OCI-LY7 (cell line): ENCODE results near the gene PRRX2. TPM values are rescaled to one million over a fixed set of nuclear protein-coding genes. Genes with fewer than 3 reads are reported as not detected.

Experiments
- BruUV-seq: library from RNA; stranded (reverse); fragments of 400-500 nt; replicated peaks from 2 replicates; lab custom pipeline; 2021; lab: Mats Ljungman, UMichigan
- CTCF ChIA-PET: fragments of 300-600 bp; sonication (Branson Sonifier 250); formaldehyde crosslinking; loops from one replicate; lab custom pipeline; 2022; ENCODE audit warnings: antibody characterized with exemption; ENCODE audit not compliant: unreplicated experiment; lab: Charles Lee
- POLR2A ChIA-PET: fragments of 300-600 bp; sonication (Branson Sonifier 250); formaldehyde crosslinking; loops from one replicate; lab custom pipeline; 2022; ENCODE audit warnings: antibody characterized with exemption; lab: Charles Lee
- DNase-seq: peaks from one replicate; pipeline ENCODE4 v3.0.0-alpha.2; 2015; ENCODE audit warnings: low spot score
- H2AFZ ChIP-seq: fragments of 200-600 bp; sonication (generic), shearing (Covaris generic); 2 replicates; pipeline ENCODE4 v1.6.1; 2014; ENCODE audit warnings: mild to moderate bottlenecking, antibody characterized with exemption, low read length, moderate library complexity
- H3K27ac ChIP-seq: fragments of 200-600 bp; sonication (generic); 2 replicates; pipeline ENCODE4 v1.5.1; 2014; ENCODE audit warnings: mixed run types, low read depth, mild to moderate bottlenecking, moderate library complexity, low read length, inconsistent platforms; ENCODE audit not compliant: poor library complexity, severe bottlenecking
- H3K36me3 ChIP-seq: fragments of 200-600 bp; sonication (generic); 2 replicates; pipeline ENCODE4 v1.6.1; 2014; ENCODE audit warnings: mild to moderate bottlenecking, antibody characterized with exemption, low read length, moderate library complexity, mixed read lengths; ENCODE audit not compliant: insufficient read depth
- H3K4me1 ChIP-seq: fragments of 200-600 bp; sonication (generic); 2 replicates; pipeline ENCODE4 v1.5.1; 2014; ENCODE audit warnings: mild to moderate bottlenecking, low read length; ENCODE audit not compliant: insufficient read depth, poor library complexity, severe bottlenecking
- H3K4me2 ChIP-seq: fragments of 200-600 bp; sonication (generic); 2 replicates; pipeline ENCODE4 v1.6.1; 2014; ENCODE audit warnings: mild to moderate bottlenecking, low read length
- H3K4me3 ChIP-seq: fragments of 200-600 bp; sonication (generic); 2 replicates; pipeline ENCODE4 v1.5.1; 2014; ENCODE audit warnings: mild to moderate bottlenecking, low read depth, low read length; ENCODE audit not compliant: poor library complexity, severe bottlenecking
- H3K79me2 ChIP-seq: fragments of 200-600 bp; sonication (generic); 2 replicates; pipeline ENCODE4 v1.6.1; 2016; ENCODE audit warnings: low read depth, mild to moderate bottlenecking, low read length, moderate library complexity, mixed read lengths; ENCODE audit not compliant: insufficient read depth
- H3K9me2 ChIP-seq: fragments of 200-600 bp; sonication (generic); 2 replicates; pipeline ENCODE4 v1.6.1; 2016; ENCODE audit warnings: mild to moderate bottlenecking, low read length, mixed read lengths; ENCODE audit not compliant: insufficient read depth
- H3K9me3 ChIP-seq: fragments of 200-600 bp; sonication (generic); 2 replicates; pipeline ENCODE4 v1.6.1; 2014; ENCODE audit warnings: mild to moderate bottlenecking, mixed run types, low read length, mixed read lengths
- H4K20me1 ChIP-seq: fragments of 200-600 bp; sonication (generic); 2 replicates; pipeline ENCODE4 v1.6.1; 2014; ENCODE audit warnings: mild to moderate bottlenecking, antibody characterized with exemption, low read length, moderate library complexity, mixed read lengths; ENCODE audit not compliant: insufficient read depth
- EZH2phosphoT487 ChIP-seq: fragments of 200-600 bp; sonication (generic); IDR thresholded peaks from 2 replicates; pipeline ENCODE4 v1.6.1; 2018; ENCODE audit warnings: low read depth, borderline replicate concordance, mild to moderate bottlenecking, mixed run types, antibody characterized with exemption, low read length, moderate library complexity, mixed read lengths
- intact Hi-C: fragments of 100-400 bp; cut with micrococcal nuclease; formaldehyde crosslinking; loops from one replicate; pipeline ENCODE4 v1.10.0; 2022; ENCODE audit not compliant: unreplicated experiment
- total RNA-seq, 2 experiments: library from RNA; depleted of rRNA in 1 of 2; stranded (reverse); fragments of >200 nt in 1 of 2; shearing (Covaris generic) in 1 of 2; gene quantifications; 2 replicates each; pipeline ENCODE4 v1.2.3, GENCODE V29; 2014 to 2022
- TF ChIP-seq, protein P1 (sequence below): fragments of 200-600 bp; sonication (generic); conservative IDR thresholded peaks from 2 replicates; pipeline ENCODE4 v1.5.1; 2014; ENCODE audit warnings: mild to moderate bottlenecking, antibody characterized with exemption, low read length, moderate library complexity, mixed read lengths

The PRRX2 gene
- total RNA-seq, 2 experiments from 2014 or later: not detected

DNA sequence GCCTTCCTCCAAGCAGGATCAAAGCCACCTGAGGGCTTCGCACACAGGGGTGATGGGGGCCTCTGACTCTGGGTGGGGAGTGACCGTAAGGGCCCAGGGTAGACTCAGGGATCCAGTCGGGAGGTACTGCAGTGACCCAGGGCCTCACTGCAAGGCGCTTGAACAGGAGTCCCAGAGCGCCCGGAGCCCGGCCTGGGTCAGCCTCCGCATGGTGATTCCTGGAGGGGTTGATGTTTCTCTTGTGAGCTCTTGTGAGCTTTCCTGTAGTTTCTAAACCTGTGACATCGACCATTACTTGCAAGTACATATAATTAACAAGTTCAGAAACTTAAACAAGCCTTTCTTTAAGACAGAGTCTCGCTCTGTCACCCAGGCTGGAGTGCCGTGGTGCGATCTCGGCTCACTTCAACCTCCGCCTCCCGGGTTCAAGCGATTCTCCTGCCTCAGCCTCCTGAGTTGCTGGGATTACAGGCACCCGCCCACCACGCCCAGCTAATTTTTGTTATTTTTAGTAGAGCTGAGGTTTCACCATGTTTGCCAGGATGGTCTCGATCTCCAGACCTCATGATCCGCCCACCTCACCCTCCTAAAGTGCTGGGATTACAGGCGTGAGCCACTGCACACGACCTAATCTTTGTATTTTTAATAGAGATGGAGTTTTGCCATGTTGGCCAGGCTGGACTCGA is 67.6 kb downstream of the PRRX2 start:
- no peak overlapping the region for H2AFZ ChIP-seq
- POLR2A ChIA-PET: no interaction called here
- DNase-seq: no peak
- no peaks in the 10 kb centered on the region for H4K20me1 ChIP-seq
- TF ChIP-seq EZH2phosphoT487: no peak
- TF ChIP-seq, protein P1, sequence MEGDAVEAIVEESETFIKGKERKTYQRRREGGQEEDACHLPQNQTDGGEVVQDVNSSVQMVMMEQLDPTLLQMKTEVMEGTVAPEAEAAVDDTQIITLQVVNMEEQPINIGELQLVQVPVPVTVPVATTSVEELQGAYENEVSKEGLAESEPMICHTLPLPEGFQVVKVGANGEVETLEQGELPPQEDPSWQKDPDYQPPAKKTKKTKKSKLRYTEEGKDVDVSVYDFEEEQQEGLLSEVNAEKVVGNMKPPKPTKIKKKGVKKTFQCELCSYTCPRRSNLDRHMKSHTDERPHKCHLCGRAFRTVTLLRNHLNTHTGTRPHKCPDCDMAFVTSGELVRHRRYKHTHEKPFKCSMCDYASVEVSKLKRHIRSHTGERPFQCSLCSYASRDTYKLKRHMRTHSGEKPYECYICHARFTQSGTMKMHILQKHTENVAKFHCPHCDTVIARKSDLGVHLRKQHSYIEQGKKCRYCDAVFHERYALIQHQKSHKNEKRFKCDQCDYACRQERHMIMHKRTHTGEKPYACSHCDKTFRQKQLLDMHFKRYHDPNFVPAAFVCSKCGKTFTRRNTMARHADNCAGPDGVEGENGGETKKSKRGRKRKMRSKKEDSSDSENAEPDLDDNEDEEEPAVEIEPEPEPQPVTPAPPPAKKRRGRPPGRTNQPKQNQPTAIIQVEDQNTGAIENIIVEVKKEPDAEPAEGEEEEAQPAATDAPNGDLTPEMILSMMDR: no peak
- no peaks in the 10 kb centered on the region for H3K9me2 ChIP-seq
- no peaks in the 10 kb centered on the region for H3K36me3 ChIP-seq
- BruUV-seq: no TSS peak
- peaks cover 10% of the 10 kb centered on the region for H3K4me1 ChIP-seq
- H3K27ac ChIP-seq: no peak overlapping the region
- H3K9me3 ChIP-seq: no peaks in the 10 kb centered on the region
- no peaks in the 10 kb centered on the region for H3K79me2 ChIP-seq
- intact Hi-C loops: no loop called here
- no peak overlapping the region for H3K4me3 ChIP-seq
- CTCF ChIA-PET: no interaction called here
- H3K4me2 ChIP-seq: no peak overlapping the region

DNA sequence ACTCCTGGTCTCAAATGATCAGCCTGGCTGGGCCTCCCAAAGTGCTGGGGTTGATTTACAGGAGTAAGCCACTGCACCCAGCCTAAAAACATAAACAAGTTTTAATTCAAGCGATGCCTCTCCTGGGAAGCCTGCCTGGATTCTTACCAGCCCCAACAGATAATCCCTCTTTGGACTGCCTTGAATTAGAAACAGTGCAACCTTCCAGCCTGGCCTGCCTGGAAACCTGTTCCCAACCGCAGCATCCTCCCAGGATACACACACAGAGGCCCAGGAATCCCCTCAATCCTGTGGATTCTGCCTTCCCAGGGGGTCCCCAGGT is 68.1 kb downstream of the PRRX2 start:
- intact Hi-C loops: no loop called here
- CTCF ChIA-PET: no interaction called here

DNA sequence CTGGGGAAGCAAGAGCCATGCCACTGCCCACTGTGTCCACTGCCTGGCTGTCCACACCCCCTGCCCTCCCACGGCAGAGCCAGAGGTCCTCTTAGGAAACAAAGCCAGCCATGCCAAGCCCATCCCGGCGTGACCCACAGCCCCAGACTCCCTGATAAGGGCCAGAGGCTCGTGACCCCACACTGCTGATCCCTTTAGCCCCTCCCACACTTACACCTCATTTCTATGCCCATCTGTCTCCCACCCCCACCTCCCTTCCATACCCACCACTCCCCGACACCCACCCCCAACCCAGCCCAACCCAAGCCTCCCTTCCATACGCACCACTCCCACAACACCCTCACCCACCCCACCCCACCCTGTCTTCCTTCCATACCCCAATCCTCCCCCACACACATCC is 70.1 kb downstream of the PRRX2 start:
- no TSS peak for BruUV-seq
- intact Hi-C loops: loop anchor here (5.0 kb wide), 1 partner anchor 93 kb away; the partner anchor contains the start of gene ASB6

More for the DNA sequence above, 68.1 kb downstream of the PRRX2 start:
- no peak overlapping the region for H3K4me2 ChIP-seq
- no peak overlapping the region for H3K27ac ChIP-seq
- H3K36me3 ChIP-seq: no peaks in the 10 kb centered on the region
- no peak for DNase-seq
- no peaks in the 10 kb centered on the region for H3K79me2 ChIP-seq
- no peak overlapping the region for H3K4me3 ChIP-seq
- POLR2A ChIA-PET: no interaction called here
- peaks cover 10% of the 10 kb centered on the region for H3K4me1 ChIP-seq
- no peak overlapping the region for H2AFZ ChIP-seq
- TF ChIP-seq EZH2phosphoT487: no peak
- TF ChIP-seq, protein P1: no peak
- no peaks in the 10 kb centered on the region for H3K9me2 ChIP-seq
- no TSS peak for BruUV-seq
- no peaks in the 10 kb centered on the region for H4K20me1 ChIP-seq
- no peaks in the 10 kb centered on the region for H3K9me3 ChIP-seq

More for the DNA sequence above, 70.1 kb downstream of the PRRX2 start:
- Histone ChIP-seq H3K9me3 (no peaks in the 10 kb centered on the region), H3K27ac (no peak overlapping the region), H3K4me1 (peaks cover 10% of the 10 kb centered on the region), H2AFZ (no peak overlapping the region), H3K36me3 (no peaks in the 10 kb centered on the region), H4K20me1 (no peaks in the 10 kb centered on the region), H3K9me2 (no peaks in the 10 kb centered on the region), H3K4me3 (no peak overlapping the region), H3K79me2 (no peaks in the 10 kb centered on the region), H3K4me2 (no peak overlapping the region)
- CTCF ChIA-PET: no interaction called here
- DNase-seq: no peak
- POLR2A ChIA-PET: no interaction called here
- TF ChIP-seq EZH2phosphoT487: no peak
- TF ChIP-seq, protein P1: no peak
